Activated naive CD4-positive, alpha-beta T cell treated with Interleukin-2 at 50 U/mL for 16 hours (primary cell): ENCODE results near the gene RANBP9.

Source experiments
- DNase-seq: peaks from one replicate; pipeline ENCODE4 v3.0.0-alpha.2; 2020

The RANBP9 gene

DNA sequence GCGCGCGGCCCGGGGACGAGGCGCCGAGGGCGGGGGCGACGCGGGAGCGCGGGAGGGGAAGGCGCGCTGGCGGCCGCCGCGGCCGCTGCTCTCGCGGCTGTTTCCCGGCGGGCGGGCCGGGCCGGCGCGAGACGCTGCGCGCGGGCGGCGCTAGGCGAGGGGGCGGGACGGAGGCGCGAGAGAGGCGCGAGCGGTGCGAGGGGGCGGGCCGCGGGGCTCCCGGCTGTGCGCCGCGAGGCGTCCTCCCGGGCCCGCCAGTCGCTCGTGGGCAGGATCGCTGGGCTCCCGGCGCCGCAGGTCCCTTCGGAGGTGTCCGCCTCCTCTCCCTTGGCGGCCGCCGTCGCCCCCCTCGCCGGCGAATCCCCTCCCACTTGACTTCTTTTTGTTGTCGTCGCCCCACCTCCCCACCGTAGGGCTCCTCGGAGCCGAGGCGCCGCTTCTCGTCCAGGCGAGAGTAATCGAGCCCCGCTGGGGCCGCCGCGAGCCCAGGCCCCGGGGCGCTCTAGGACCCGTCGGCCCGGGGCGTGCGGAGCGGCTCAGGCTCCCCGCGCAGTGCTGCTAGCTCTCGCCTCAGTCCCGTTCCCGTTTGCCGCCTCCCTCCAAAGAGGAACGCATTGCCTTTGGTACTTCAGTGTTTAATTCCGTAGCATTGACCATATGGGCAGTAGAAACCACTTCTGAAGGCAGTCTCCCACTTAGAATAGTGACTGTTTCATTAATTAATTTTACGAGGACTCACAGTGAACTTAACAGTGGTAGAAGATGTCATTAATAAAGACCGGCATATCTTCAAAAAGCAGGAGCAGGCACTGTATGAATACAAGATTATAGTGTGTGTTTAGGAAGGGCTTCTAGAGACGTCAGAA is at the start of gene RANBP9:
Gene RANBP9, minus strand, starts transcription at position 103 of the 866 bp plus-strand sequence. CDS start 330 bp downstream, outside the sequence.
- peak; percentile 87 for DNase-seq

DNA sequence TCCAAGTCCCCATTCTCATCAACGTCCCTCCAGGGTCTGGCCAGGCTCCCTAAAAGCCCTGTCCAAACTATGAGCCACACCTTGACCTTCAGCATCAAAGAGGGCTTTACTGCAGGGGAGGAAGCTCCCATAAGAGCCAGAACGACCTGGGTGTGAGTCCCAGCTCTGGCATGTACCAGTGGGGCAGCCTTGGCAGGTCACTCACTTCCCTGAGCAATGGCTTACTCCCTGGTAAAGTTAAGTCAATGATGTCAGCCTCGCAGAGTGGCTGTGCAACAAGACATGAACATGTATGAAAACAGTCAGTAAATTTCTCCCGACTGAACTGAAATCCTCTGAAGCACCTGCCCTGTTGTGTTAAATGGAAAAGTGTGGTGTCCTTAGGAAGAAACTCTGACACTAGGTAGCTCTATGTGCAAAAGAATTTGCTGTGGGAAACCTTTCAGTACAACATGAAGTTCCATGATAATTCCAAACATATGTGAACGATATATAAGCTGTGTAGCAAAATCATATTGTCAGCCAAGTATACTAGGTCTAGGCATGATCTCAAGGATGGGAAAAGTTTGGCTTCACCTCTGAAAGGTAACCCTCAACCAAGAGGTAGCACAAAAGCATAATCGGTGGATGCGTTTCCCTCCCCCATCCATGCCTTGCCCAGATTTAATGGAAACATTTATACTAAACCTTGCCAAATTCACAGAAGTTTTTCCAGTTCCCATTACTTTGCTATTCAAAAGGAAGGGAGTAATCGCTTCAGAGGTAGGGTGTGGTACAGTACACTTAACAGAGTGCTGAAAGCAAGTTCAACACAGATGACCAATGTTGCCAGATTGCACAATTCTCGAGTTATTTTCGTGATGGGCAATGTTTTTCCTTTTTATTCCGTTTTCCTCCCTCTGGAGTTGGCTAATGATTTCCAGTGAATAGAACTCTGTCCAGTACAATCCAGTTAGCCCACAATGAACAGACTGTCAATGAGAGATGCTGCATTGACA is 49.0 kb upstream of the RANBP9 start:
- DNase-seq = no peak

DNA sequence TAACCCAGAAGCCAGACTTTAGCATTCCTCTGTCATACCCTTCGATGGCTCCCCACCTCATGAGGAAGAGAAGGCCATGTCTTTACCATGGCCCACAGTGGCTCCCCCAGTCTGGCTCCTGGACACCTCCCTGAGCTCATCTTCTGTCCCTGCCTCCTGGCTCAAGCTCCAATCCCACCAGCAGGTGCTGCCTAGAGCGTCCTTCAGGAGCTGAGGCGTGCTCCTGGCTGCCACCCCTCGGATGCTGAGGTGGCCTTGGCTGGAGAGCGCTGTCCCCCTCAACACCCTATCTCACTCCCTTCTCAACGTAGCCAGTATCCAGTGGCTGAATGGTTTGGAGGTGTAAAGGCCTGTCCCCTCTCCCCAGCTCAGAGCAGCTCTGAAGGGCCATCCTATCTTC is 47.4 kb upstream of the RANBP9 start:
- no peak for DNase-seq

DNA sequence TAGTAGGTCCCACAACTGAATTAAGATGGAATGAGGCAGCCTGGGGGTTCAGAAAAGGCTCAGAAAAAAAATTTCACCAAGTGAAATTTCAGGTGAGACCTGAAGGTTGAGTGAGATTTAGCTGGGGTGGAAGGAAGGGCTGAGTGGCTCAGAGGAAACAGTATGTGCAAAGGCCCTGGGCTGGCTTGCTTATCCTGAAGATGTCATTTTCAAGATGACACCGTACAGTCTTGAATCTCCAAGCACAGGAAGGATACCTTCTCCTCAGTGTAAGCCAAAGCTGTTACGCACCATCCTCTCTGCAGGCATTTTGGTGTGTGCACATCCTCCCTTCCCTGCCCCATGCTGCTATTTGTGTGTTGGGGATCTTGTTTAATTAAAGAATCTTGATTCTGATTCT is 43.0 kb upstream of the RANBP9 start:
- no peak for DNase-seq

DNA sequence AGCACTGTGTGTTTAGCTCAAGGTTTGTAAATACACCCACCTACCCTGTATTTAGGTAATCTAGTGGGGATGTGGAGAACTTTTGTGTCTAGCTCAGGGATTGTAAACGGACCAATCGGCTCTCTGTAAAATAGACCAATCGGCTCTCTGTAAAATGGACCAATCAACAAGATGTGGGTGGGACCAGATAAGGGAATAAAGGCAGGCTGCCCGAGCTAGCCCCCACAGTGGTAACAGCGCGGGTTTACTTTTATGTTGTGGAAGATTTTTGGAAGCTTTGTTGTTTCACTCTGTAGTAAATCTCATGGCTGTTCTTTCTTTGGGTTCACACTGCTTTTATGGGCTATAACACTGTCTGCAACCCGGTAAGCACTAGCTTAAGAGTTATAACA is 32.1 kb upstream of the RANBP9 start:
- DNase-seq = no peak

DNA sequence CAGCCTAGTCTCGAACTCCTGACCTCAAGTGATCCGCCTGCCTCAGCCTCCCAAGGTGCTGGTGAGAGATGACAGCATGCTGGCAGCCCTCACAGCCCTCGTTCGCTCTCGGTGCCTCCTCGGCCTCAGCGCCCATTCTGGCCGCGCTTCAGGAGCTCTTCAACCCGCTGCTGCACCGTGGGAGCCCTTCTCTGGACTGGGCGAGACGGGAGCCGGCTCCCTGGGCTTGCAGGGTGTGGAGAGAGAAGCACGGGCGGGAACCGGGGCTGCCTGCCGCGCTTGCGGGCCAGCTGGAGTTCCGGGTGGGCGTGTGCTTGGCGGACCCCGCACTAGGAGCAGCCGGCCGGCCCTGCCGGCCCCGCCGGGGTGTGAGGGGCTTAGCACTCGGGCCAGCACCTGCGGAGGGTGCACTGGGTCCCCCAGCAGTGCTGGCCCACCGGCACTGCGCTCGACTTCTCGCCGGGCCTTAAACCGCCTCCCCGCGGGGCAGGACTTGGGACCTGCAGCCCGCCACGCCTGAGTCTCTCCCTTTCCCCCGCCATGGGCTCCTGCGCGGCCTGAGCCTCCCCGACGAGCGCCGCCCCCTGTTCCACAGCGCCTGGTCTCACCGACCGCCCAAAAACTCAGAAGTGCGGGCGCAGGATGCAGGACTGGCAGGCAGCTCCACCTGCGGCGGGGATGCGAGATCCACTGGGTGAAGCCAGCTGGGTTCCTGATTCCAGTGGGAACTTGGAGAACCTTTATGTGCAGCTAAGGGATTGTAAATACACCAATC is 31.5 kb upstream of the RANBP9 start:
- DNase-seq = no peak

DNA sequence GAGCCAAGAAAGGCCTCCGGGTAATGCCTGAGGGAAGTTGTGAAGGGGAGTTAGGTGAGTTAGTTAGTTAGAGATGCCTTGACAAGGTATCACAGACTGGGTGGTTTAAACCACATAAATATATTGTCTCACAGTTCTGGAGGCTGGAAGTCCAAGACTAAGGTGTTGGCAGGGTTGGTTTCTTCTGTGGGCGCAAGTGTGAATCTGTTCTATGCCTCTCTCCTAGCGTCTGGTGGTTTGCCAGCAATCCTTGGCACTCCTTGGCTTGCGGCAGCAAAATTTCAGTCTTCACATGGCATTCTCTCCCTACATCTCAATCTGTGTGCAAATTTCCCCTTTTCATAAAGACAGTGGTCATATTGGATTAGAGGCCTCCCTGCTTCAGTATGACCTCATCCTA is 29.7 kb upstream of the RANBP9 start:
- no peak for DNase-seq

DNA sequence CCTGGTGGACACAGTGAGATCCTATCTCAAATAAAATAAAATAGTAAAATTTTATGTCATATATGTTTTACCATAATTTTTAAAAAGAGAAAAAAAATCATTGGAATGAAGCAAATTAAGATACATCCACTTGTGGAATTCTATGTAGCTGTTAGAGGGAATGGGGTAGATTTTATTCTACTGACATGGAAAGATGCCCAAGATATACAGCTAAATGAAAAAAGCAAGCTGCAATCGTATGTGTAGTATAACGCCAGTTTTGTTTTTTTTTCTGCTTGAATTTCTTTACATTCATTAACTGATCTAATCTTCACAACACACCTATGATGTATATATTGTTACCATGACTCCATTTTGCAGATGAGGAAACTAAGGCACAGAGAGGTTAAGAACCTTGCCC is 23.4 kb upstream of the RANBP9 start:
- DNase-seq = no peak

DNA sequence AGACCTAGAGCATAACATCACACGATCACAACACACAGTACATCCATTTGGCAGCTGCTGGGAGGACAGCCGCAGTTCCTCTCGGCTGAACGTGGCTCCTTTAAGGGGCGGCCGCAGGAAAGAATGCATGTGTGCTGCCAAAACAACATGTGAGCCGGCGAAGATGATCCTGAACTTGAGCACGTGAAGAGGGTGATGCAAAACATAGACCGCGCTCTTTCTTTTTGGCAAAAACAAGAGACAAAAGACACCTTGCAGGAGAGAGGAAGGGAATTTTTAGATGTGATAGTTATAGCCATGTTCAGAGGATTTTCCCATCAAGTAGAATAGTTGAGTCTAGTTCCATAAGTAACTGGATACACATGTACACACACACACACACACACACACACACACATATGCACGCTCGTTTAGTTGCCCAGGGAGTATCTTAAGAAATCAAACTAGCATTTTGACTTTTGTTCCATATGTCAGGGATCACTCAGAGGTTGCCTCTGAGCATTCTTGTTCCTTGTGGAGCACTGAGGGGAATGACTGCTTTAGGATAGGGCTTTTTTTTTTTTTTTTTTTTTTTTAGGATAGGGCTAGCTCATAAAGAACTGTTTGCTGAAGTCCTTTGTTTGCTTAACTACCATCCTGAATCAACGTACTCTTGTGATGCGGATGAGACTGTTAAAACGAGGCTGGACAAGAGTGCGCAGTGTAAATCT is 21.7 kb upstream of the RANBP9 start:
- DNase-seq = no peak

DNA sequence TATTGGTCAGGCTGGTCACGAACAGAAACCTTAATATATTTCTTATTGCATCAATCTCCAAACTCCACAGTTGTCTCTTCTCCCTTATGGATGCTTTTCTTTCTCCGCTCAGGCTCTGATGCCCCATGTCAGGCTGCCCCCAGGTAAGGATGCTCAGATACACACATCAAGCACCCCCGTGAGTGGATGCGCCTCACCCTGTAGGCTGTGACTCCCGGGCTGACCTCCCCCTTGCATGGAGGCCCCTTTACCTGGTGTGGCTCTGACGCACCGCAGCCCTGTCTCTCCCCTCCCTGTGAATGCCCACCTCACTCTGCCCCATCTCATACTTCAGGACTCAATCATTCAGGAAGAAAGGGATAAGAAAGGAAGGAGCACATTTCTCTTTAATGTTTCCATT is 19.1 kb upstream of the RANBP9 start:
- no peak for DNase-seq

DNA sequence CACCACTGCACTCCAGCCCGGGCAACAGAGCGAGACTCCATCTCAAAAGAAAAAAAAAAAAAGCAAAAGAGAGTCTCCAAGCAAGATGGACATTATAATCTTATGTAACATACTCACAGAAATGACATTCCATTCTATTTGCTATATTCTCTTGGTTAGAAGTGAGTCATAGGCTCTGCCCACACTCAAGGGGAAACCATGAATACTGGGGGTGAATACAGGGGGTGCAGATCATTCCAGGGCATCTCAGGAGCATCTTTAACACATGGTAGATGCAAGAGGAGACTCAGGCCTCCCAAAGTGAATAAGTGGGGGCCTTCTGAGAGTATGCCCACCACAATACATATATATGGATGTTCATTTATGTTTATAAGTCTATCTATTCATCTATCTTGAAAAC is 18.3 kb upstream of the RANBP9 start:
- DNase-seq = no peak

DNA sequence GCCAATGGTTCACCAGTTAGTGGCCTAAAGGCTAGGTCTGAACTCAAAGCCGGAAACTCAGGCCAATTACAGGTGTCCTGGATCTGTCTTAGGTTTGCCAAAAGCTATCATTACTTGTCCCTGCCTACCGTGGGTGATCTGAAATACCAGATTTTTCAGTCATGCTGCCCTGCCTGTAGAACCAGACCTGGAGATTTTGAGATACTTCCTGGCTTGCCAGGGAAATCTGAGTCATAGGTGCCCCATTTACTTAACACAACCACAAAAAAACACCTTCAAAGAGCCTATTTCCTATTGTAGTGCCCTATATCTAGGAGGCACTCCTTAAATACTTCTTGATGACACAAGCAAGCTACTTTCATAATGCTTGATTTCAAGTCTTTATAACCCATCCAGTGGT is 13.9 kb upstream of the RANBP9 start:
- peak; percentile 43 for DNase-seq

DNA sequence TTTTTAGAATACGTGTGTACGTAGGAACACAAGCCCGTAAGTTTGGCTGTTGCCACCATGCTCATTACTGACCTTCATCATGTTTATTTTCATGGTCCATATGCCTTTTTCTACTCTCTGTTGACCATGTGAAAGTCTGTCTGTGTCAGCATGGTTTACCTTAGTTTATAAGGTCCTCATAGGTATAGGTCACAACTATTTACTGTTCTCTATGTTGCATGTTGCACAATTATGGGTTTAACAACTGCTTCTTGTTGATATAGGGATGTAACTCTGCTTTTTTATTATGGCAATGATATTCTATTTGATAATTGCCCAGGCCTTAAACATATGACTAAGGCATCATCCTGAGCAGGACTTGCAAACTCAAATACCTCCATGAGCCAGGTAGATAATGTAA is 13.4 kb upstream of the RANBP9 start:
- no peak for DNase-seq

DNA sequence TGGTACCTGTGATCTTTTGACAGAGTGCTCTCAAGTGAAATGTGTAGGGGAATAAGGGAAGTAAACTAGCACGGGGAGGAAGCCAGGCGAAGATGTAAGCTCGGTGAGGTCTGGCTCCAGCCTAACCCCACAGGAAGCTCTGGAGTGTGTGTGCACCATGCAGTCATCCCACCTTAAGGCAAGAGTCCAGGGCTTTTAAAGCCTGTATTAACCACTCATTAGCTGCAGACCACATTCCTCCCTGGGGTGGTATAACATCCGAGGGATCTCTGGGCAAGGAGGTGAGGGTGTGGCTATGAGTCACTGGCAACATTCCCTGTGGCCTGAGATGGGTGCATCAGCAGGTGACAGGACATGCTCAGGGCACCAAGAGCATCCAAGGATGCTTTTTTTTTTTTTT is 12.5 kb upstream of the RANBP9 start:
- no peak for DNase-seq

DNA sequence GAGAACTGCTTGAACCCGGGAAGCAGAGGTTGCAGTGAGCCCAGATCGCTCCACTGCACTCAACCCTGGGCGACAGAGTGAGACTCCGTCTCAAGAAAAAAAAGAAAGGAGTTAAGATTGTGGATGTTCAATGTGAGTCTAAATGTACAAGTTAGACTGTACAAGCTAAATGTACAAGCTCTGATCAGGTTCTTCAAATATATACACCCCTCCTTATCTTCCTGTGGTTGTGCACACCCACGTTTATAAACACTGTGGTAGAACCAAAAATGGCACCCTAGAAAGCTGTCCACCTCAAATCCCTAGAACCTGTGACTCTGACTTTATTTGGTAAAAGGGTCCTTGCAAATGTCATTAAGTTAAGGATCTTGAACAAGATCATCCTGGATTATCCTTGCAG is 11.2 kb upstream of the RANBP9 start:
- no peak for DNase-seq

DNA sequence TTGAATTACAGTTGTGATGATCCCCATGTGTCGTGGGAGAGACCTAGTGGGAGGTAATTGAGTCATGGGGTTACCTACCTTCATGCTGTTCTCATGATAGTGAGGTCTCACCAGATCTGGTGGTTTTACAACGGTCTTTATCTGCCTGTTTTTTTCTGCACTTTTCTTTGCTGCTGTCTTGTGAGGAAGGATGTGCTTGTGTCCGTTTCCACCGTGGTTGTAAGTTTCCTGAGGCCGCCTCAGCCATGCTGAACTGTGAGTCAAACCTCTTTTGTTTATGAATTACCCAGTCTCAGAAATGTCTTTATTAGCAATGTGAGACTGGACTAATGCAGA is 6.5 kb upstream of the RANBP9 start:
- DNase-seq = no peak

DNA sequence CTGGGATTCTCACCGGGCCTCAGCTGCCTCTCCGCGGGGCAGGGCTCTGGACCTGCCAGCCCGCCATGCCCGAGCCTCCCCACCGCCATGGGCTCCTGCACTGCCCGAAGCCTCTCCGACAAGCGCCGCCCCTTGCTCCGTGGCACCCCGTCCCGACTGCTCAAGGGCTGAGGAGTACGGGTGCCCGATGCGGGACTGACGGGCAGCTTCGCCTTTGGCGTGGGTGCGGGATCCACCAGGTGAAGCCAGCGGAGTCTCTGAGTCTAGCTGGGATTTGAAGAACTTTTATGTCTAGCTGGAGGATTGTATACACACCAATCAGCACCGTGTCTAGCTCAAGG is 5.3 kb upstream of the RANBP9 start:
- no peak for DNase-seq

DNA sequence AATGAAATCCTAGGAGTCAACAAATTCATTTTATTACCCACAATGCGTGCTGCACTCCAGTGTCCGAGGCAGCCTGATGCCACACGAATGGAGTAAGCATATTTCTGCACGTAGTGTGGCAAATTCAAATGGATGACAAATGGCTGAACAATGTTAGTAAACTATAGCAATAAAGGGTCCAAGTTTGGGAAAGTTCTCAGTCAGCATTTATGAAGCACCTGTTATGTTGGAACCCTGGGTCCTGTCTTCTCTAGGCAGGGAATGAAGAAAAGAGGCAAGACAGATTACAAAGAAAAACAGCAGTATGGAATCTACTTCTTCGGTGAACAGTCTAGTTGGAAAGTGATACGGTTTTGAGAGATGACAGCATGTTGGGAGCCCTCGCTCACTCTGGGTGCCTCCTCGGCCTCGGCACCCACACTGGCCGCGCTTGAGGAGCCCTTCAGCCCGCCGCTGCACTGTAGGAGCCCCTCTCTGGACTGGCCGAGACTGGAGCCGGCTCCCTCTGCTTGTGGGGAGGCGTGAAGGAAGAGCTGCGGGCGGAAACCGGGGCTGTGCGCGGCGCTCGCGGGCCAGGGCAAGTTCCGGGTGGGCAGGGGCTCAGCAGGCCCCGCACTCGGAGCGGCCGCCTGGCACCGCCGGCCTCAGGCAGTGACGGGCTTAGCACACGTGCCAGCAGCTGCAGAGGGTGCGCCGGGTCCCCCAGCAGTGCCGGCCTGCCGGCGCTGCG is 4.8 kb upstream of the RANBP9 start:
- no peak for DNase-seq

DNA sequence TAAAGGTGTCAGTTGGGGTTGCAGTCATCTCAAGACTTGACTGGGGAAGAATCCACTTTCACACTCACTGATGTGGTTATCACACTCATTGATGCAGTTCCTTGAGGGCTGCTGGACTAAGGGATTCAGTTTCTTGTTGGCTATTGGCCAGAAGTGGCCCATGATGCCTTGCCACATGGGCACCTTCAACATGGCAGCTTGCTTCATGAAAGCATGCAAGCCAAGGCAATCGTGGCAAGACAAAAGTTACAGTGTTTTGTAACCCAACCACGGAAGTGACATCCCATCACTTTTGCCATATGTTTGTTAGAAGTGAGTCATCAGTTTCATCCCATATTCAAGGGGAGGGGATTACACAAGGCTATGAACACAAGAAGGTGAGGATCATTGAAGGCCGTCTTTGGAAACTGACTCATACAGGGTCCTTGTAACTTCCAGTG is 3.8 kb upstream of the RANBP9 start:
- DNase-seq = peak; percentile 38

DNA sequence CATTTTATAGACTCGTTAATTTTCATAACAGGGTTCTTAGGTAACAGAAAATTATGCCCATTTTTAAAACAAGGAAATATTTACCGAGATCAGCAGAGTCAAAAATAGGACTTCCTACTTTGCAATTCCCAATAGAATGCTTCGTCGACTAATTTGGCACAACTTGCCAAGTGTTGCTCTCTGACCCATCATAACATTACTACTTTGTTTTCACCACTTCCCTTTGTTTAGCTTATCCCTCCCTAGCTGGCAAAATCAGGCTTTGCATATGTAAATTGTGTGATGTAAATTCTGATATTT is 914 bp upstream of the RANBP9 start:
- DNase-seq = no peak

DNA sequence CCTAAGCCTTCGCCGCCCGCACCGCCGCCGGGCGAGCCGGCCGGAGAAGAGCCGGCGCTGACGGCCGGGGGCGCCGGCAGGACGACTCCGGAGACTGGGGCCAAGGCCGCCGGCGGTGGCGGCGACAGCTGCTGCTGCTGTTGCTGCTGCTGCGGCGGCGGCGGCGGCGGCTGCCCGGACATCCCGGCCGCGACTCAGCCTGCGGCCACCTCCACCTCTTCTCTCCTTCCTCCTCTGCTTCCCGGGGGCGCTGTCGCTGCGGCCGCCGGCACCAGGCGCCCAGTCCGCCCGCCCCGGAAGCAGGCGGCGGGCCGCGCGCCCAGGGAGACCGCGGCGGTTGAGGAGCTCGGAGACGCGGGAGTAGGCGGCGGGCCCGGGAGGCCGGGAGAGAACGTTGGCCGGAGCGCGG is 307 bp downstream of the RANBP9 start:
- peak; percentile 72 for DNase-seq
